PC-9 (cell line): ENCODE data around the gene GARNL3.

Source experiments
- EZH2 ChIP-seq: fragments of 200-600 bp; sonication (generic); IDR thresholded peaks from 2 replicates; pipeline ENCODE4 v1.8.0; 2017; ENCODE audit warnings: antibody characterized with exemption, low read depth
- TF ChIP-seq, protein P1 (sequence below): fragments of 200-600 bp; sonication (generic); conservative IDR thresholded peaks from 2 replicates; pipeline ENCODE4 v1.6.1; 2017; ENCODE audit warnings: mixed run types, antibody characterized with exemption, mild to moderate bottlenecking, moderate library complexity

DNA sequence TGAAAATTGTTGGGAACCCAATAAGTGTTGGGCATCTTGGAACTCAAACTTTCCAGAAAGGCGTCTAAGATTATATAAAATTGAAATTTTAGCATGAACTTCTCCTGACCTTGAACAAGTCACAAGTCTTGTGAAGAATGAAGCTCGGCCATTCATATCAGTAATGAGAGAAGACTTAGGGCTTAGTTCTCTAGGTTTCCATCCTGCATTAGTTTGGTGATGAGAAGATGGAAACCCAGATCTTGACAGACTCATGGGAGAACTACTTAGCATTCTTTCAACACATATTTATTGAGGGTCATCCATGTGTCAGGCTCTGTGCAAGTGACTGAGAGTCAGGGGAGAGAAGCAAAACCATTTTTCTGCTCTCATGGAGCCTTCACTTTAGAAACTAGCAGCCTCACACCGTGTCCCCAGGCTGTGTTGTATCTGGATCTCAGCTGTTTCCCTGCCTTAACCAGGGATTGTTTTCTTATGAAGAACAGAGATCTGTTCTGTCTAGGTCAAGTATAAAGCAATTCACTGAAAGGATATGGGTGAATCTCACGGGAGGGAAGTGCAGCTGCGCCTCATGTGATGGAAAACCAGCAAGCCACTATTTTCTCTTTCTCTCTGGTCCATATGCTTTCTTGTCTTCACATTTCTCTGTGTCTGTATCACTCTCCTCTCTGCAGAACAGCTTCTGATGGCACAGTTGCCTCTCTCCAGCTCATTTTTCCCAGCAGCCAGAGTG is 3.4 kb downstream of the GARNL3 start:
- TF ChIP-seq, protein P1, sequence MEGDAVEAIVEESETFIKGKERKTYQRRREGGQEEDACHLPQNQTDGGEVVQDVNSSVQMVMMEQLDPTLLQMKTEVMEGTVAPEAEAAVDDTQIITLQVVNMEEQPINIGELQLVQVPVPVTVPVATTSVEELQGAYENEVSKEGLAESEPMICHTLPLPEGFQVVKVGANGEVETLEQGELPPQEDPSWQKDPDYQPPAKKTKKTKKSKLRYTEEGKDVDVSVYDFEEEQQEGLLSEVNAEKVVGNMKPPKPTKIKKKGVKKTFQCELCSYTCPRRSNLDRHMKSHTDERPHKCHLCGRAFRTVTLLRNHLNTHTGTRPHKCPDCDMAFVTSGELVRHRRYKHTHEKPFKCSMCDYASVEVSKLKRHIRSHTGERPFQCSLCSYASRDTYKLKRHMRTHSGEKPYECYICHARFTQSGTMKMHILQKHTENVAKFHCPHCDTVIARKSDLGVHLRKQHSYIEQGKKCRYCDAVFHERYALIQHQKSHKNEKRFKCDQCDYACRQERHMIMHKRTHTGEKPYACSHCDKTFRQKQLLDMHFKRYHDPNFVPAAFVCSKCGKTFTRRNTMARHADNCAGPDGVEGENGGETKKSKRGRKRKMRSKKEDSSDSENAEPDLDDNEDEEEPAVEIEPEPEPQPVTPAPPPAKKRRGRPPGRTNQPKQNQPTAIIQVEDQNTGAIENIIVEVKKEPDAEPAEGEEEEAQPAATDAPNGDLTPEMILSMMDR, result no peak
- no peak for TF ChIP-seq EZH2
